Measurements from ENCODE around the gene ZFYVE26.

DNA sequence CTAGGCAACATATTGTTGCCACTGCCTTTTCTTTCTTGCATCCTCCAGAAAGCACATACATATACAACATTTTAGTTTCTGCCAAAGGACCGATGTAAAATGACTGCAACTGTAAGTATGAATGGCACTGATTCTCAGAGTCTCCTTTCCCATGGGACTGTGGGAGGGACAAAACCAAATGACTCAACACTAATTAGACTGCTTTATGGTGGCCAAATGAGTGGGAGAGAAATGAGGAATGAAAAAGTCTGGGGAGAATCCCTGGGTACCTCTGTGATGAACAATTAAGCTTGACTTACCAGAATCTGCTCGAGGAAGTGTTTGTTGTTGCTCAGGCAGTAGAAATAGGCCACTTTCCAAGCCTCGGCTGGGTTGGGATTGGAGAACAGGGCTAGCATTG is 10.1 kb downstream of the ZFYVE26 start:
- TF ChIP-seq POLR2A (IDR thresholded peaks at IDR 0.05; ENCODE audit: low read depth, low read length) (no peak), TAF1 (IDR thresholded peaks at IDR 0.05; ENCODE audit: low read depth, low read length) (no peak), POLR2AphosphoS5 (IDR thresholded peaks at IDR 0.05; ENCODE audit: low read depth, low read length) (no peak), POU2F2 (IDR thresholded peaks at IDR 0.05; ENCODE audit: low read depth, low read length) (no peak)
